Fibroblast of skin of right quadriceps (primary cell): ENCODE results near the gene RITA1.
A peak's percentile ranks its signal among the peaks of the same experiment; 100 is the strongest.
"Not testable (repeated sequence)": the region's sequence is repeated elsewhere in the genome, so short reads cannot be mapped to it uniquely, and the experiment has no call there.

ENCODE experiments used
- DNase-seq: peaks from one replicate; pipeline ENCODE4 v3.0.0-alpha.2; 2013

RITA1 gene

GRCh38 chr12:113204804-113205203 is 19.3 kb downstream of the RITA1 start:
- DNase-seq, result no peak

GRCh38 chr12:113206802-113207201 is 21.3 kb downstream of the RITA1 start:
- DNase-seq, result not testable (repeated sequence)

- DNase-seq, result no peak
Measured at GRCh38 chr12:113207613-113208040, 22.1 kb downstream of the RITA1 start.

GRCh38 chr12:113208041-113208934 is 22.8 kb downstream of the RITA1 start:
- DNase-seq, result no peak

- no peak for DNase-seq
Measured at GRCh38 chr12:113211160-113211559, 25.6 kb downstream of the RITA1 start.

GRCh38 chr12:113214895-113215400 is 29.4 kb downstream of the RITA1 start:
- peak; percentile 97 for DNase-seq

GRCh38 chr12:113216027-113216426 is 30.5 kb downstream of the RITA1 start:
- DNase-seq, result no peak

GRCh38 chr12:113220593-113221180 is 35.2 kb downstream of the RITA1 start:
- no peak for DNase-seq

GRCh38 chr12:113221181-113221996 is 35.9 kb downstream of the RITA1 start, which contains the start of gene TPCN1:
TPCN1 (plus strand) TSS chr12:113221464; CDS start chr12:113226853, 5,389 bp downstream.
- DNase-seq, result peak; percentile 100

GRCh38 chr12:113221997-113222729 is 36.6 kb downstream of the RITA1 start:
- DNase-seq, result no peak

GRCh38 chr12:113222730-113223531 is 37.4 kb downstream of the RITA1 start:
- DNase-seq, result peak; percentile 90

GRCh38 chr12:113224955-113225354 is 39.4 kb downstream of the RITA1 start:
- no peak for DNase-seq

GRCh38 chr12:113226696-113227568 is 41.4 kb downstream of the RITA1 start:
- DNase-seq, result no peak

GRCh38 chr12:113227686-113228391 is 42.3 kb downstream of the RITA1 start:
- DNase-seq, result no peak

- DNase-seq, result no peak
Measured at GRCh38 chr12:113228394-113229028, 43.0 kb downstream of the RITA1 start.

- no peak for DNase-seq
Measured at GRCh38 chr12:113230315-113231234, 45.1 kb downstream of the RITA1 start.

- peak; percentile 86 for DNase-seq
Measured at GRCh38 chr12:113231235-113232088, 45.9 kb downstream of the RITA1 start.
